Gastrocnemius medialis (tissue), 4 donors: Measurements from ENCODE around the gene LRRC75B.

Experiments
- CTCF ChIP-seq, 5 experiments: fragments of 450-650 bp in 3 of 5; fragments of 200-600 bp in 2 of 5; sonication (generic) in 2 of 5; IDR thresholded peaks in 4 of 5; conservative IDR thresholded peaks in 1 of 5; 1 replicate in 4 of 5; 2 replicates in 1 of 5; pipeline ENCODE4 v1.5.1; 2016 to 2019; ENCODE audit warnings: antibody characterized with exemption in 5 of 5, mild to moderate bottlenecking in 3 of 5, moderate library complexity in 3 of 5
- POLR2A ChIP-seq, 2 donors: fragments of 450-650 bp; IDR thresholded peaks; one replicate each; pipeline ENCODE4 v1.6.1; 2017; ENCODE audit warnings: antibody characterized with exemption in 2 of 2, mild to moderate bottlenecking in 2 of 2, moderate library complexity in 2 of 2

- TF ChIP-seq CTCF (IDR thresholded peaks at IDR 0.05 in 4 of 5, conservative IDR thresholded peaks at IDR 0.05 in 1 of 5) (no peak), POLR2A (IDR thresholded peaks at IDR 0.05) (no peak)
Measured at GRCh38 chr22:24589518-24590030, 3.3 kb downstream of the LRRC75B start.
